SU-DHL-6 (cell line): Measurements from ENCODE around the gene NLRP3.

Experiments used
- H2AFZ ChIP-seq: fragments of 200-600 bp; sonication (generic); 2 replicates; pipeline ENCODE4 v1.6.1; 2014; ENCODE audit warnings: low read depth, mild to moderate bottlenecking, moderate library complexity, mixed read lengths, antibody characterized with exemption, low read length; ENCODE audit not compliant: severe bottlenecking
- H3F3A ChIP-seq: fragments of 200-600 bp; shearing (Covaris generic); 2 replicates; pipeline ENCODE4 v1.6.0; 2016; ENCODE audit warnings: antibody characterized with exemption, mild to moderate bottlenecking; ENCODE audit not compliant: insufficient read depth
- H3K27ac ChIP-seq: fragments of 200-600 bp; sonication (generic); 2 replicates; pipeline ENCODE4 v1.5.1; 2016; ENCODE audit warnings: low read depth, mild to moderate bottlenecking, low read length, moderate library complexity, mixed read lengths
- H3K27me3 ChIP-seq: fragments of 200-600 bp; sonication (generic), shearing (Covaris generic); 2 replicates; pipeline ENCODE4 v1.6.0; 2014; ENCODE audit warnings: mild to moderate bottlenecking, low read length
- H3K36me3 ChIP-seq: fragments of 200-600 bp; sonication (generic); 2 replicates; pipeline ENCODE4 v1.6.1; 2014; ENCODE audit warnings: mild to moderate bottlenecking, low read length, mixed read lengths
- H3K4me2 ChIP-seq: fragments of 300-600, 200-600 bp; shearing (Covaris generic), sonication (generic); 2 replicates; pipeline ENCODE4 v1.6.0; 2014; ENCODE audit warnings: low read length, low read depth, mild to moderate bottlenecking; ENCODE audit not compliant: poor library complexity, severe bottlenecking
- H3K4me3 ChIP-seq: fragments of 200-600 bp; sonication (generic); 2 replicates; pipeline ENCODE4 v1.5.1; 2014; ENCODE audit warnings: antibody characterized with exemption, low read length, mild to moderate bottlenecking, mixed read lengths; ENCODE audit not compliant: insufficient read depth, poor library complexity, severe bottlenecking
- H3K79me2 ChIP-seq: fragments of 200-600 bp; sonication (generic); 2 replicates; pipeline ENCODE4 v1.6.1; 2014; ENCODE audit warnings: mild to moderate bottlenecking, low read length, moderate library complexity; ENCODE audit not compliant: insufficient read depth
- H3K9ac ChIP-seq: fragments of 200-600 bp; sonication (generic); 2 replicates; pipeline ENCODE4 v1.7.0; 2014; ENCODE audit warnings: mild to moderate bottlenecking, low read length
- H3K9me2 ChIP-seq: fragments of 200-600 bp; sonication (generic); replicated peaks from 2 replicates; pipeline ENCODE4 v1.6.1; 2014; ENCODE audit warnings: low read length; ENCODE audit not compliant: insufficient read depth
- H3K9me3 ChIP-seq: fragments of 200-600 bp; sonication (generic); 2 replicates; pipeline ENCODE4 v1.6.1; 2014; ENCODE audit warnings: low read length, mixed read lengths; ENCODE audit not compliant: insufficient read depth
- H4K20me1 ChIP-seq: fragments of 200-600 bp; sonication (generic); 2 replicates; pipeline ENCODE4 v1.6.1; 2014; ENCODE audit warnings: low read depth, mild to moderate bottlenecking, antibody characterized with exemption, low read length, moderate library complexity, mixed read lengths
- CTCF ChIP-seq: fragments of 200-600 bp; sonication (generic); IDR thresholded peaks from one replicate; pipeline ENCODE4 v1.5.1; 2017; ENCODE audit warnings: antibody characterized with exemption, mild to moderate bottlenecking, low read length, moderate library complexity; ENCODE audit not compliant: insufficient read depth, poor library complexity, severe bottlenecking
- EZH2phosphoT487 ChIP-seq: fragments of 200-600 bp; sonication (generic), shearing (Covaris generic); conservative IDR thresholded peaks from 2 replicates; pipeline ENCODE4 v1.6.1; 2018; ENCODE audit warnings: mild to moderate bottlenecking, antibody characterized with exemption, low read length, moderate library complexity, mixed read lengths

The NLRP3 gene

GRCh38 chr1:247419336-247419735, 3.4 kb downstream of the NLRP3 start:
- Histone ChIP-seq H3K9me2 (no peaks in the 10 kb centered on the region), H3K27ac (no peak overlapping the region), H3K79me2 (no peaks in the 10 kb centered on the region), H3K9me3 (no peaks in the 10 kb centered on the region), H3K4me3 (no peak overlapping the region), H3K4me2 (no peak overlapping the region), H3K27me3 (no peaks in the 10 kb centered on the region), H3F3A (no peaks in the 10 kb centered on the region), H3K36me3 (no peaks in the 10 kb centered on the region), H4K20me1 (no peaks in the 10 kb centered on the region), H3K9ac (no peak overlapping the region), H2AFZ (no peak overlapping the region)
- TF ChIP-seq CTCF (no peak), EZH2phosphoT487 (no peak)

GRCh38 chr1:247421074-247421473, 5.1 kb downstream of the NLRP3 start:
- Histone ChIP-seq H3K9me2 (no peaks in the 10 kb centered on the region), H3K4me2 (no peak overlapping the region), H3F3A (no peaks in the 10 kb centered on the region), H3K4me3 (no peak overlapping the region), H3K9ac (no peak overlapping the region), H3K79me2 (no peaks in the 10 kb centered on the region), H3K9me3 (no peaks in the 10 kb centered on the region), H4K20me1 (no peaks in the 10 kb centered on the region), H3K27ac (no peak overlapping the region), H3K36me3 (no peaks in the 10 kb centered on the region), H3K27me3 (no peaks in the 10 kb centered on the region), H2AFZ (no peak overlapping the region)
- no peak for TF ChIP-seq CTCF
- no peak for TF ChIP-seq EZH2phosphoT487

- H3K27me3 ChIP-seq, result no peaks in the 10 kb centered on the region
- no peak overlapping the region for H3K4me2 ChIP-seq
Observed at GRCh38 chr1:247429496-247429895, 13.5 kb downstream of the NLRP3 start.

More at GRCh38 chr1:247429496-247429895, 13.5 kb downstream of the NLRP3 start:
- Histone ChIP-seq H3K27ac (no peak overlapping the region), H4K20me1 (no peaks in the 10 kb centered on the region), H3K9ac (no peak overlapping the region), H3K4me3 (no peak overlapping the region), H3K9me2 (no peaks in the 10 kb centered on the region), H3K9me3 (no peaks in the 10 kb centered on the region), H3F3A (no peaks in the 10 kb centered on the region), H3K36me3 (no peaks in the 10 kb centered on the region), H2AFZ (no peak overlapping the region), H3K79me2 (no peaks in the 10 kb centered on the region)
- no peak for TF ChIP-seq CTCF
- TF ChIP-seq EZH2phosphoT487, result no peak
